GM12892 (cell line): ENCODE measurements around the gene SLC38A1.

Experiments used
- POLR2A ChIP-seq: IDR thresholded peaks from 2 replicates; pipeline ENCODE4 v1.6.1; 2011; ENCODE audit warnings: low read depth, low read length, control low read depth
- POLR2AphosphoS5 ChIP-seq: IDR thresholded peaks from 2 replicates; pipeline ENCODE4 v1.6.1; 2011; ENCODE audit warnings: low read depth, low read length, control low read depth
- TAF1 ChIP-seq: IDR thresholded peaks from 2 replicates; pipeline ENCODE4 v1.6.1; 2011; ENCODE audit warnings: low read depth, mild to moderate bottlenecking, control low read depth, low read length, borderline replicate concordance

DNA sequence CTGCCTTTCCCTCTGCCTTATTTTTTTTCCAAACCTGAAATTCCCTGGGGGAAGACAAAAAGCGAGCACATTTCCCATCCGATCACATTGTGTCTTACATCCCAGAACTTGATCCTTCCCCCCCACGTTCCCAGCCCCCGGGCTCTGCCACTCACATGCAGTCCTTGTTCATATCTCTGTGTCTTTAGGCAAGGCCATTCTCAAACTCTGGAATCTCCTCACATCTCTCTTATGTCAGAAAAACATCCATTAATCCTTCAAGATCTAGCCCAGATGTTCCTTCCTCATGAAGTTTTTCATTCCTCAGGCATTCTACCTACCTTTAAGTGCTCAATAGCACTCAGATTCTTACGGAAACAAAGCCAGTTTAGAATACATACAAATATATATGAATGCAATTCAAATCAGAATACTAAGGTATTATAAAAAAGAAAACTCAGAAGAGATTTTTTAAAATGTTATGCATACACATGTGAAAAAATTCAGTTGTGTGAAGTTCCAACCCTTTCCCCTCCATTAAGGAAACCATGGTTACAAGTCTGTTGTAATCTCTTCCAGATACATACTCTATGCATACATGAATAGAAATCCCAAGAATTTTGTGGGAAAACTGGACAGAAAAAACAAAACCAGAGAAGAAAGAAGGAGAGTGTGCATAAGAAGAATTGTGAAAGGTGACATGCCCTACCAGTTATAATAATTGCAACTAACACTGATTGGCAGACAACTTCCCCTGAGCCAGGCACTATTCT is 120.3 kb downstream of the SLC38A1 start:
- TF ChIP-seq POLR2AphosphoS5 (no peak), POLR2A (no peak), TAF1 (no peak)
